CD4-positive, alpha-beta T cell treated with Interferon alpha-2 for 1 hour (primary cell): Measurements from ENCODE around the gene PTX3.
A peak's percentile ranks its signal among the peaks of the same experiment; 100 is the strongest.

Source experiments
- DNase-seq, 2 donors: peaks; one replicate each; pipeline ENCODE4 v3.0.0-alpha.2; 2020 to 2022

The PTX3 gene

DNA sequence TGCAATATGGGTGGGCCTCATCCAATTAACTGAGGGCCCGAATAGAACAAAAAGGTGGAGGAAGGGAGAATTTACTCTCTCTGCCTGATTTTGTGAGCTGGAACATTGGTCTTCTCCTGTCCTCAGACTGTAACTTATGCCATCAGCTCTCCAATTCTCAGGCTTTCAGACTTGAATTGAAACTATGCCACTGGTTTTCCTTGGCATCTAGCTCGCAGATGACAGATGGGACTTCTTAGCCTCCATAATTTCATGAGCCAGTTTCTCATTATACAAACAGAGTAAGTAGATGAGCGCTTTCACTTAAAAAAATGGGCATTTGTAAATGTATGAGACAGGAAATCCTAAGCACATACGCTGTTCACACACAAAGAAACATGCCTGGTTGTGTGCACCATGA is 8.7 kb upstream of the PTX3 start:
- no peak for DNase-seq

DNA sequence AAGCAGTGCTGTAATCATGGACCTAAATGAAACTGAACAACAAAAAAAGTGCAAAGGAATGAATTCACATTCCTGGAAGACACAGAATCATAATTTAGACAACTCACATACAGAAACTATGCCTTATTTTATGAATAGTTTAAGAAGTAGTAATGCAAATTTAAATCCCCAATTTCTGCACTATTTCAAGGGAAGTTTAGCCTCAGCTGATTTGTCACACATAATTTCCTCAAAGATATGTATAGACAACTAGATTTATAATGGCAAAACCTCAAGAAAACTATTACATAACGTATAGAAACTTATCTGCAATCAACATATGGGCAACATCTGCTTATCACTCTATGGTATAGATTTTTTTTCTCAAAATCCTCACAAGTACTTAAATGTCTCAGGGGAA is 7.8 kb upstream of the PTX3 start:
- no peak for DNase-seq

DNA sequence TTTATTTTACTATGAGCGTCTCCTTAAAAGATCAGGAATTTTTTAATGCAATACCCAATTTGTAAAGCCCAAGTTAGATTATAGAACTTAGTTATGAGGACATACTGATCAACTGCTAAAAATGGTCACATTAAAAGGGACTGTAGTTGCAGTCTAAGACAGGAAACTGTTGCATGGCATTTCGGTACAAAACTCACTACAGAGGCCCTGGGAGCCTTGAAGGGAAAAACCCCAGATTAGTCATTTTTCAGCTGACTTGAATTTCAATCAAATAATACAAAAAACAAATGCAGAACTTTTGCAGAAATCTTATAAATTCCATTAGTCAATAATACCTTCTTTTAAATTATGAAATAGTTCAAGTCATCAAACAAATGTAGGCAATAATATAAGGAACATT is 6.9 kb upstream of the PTX3 start:
- DNase-seq, result no peak

DNA sequence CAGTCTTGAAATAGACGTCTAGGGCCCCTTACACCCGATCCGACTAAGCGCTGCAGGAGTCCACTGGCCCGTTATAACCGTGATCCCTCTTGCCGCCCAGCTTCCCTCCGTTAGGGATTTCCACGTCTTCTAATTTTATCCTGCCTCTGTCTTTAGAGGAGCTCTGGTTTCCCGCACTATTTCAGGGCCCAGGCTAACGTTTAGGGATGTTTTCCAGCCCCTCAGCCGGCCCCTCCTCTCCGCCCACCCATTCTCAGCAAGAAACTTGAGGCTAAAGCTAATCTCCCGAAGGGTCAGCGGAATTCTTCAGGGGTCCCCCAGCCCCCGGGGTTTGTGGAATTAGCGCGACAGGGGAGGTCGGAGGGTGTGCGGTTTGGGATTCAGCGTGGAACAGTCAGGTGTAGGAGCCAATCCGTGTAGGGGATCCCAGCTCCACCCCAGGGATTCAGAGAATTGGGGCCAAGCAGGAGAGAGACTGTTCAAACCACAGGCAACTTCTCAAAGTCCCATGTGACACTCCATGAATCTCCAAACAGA is 1.6 kb downstream of the PTX3 start:
- DNase-seq, result no peak

DNA sequence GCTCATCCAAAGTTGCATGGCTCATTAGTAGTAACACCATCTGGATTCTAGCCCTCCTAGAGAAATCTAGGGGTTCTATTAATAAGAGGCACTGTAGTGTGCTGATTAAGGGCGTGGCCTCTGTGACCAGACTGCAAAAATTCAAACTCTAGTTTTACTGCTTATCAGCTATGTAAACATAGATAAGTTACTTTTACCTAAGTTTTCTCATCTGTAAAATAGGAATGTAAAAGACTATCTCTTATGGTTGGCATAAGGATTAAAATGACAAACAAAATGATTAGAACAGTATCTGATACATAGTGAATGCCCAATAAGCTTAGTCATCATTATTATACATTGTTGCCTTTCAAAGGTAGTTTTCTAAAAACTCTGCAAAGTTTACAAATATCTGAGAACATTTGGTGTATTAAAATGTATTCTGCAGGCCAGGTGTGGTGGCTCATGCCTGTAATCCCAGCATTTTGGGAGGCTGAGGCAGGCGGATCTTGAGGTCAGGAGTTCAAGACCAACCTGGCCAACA is 4.5 kb downstream of the PTX3 start:
- no peak for DNase-seq

DNA sequence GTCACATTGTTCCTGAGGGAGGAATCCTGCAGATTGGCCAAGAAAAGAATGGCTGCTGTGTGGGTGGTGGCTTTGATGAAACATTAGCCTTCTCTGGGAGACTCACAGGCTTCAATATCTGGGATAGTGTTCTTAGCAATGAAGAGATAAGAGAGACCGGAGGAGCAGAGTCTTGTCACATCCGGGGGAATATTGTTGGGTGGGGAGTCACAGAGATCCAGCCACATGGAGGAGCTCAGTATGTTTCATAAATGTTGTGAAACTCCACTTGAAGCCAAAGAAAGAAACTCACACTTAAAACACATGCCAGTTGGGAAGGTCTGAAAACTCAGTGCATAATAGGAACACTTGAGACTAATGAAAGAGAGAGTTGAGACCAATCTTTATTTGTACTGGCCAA is 6.1 kb downstream of the PTX3 start:
- no peak for DNase-seq

DNA sequence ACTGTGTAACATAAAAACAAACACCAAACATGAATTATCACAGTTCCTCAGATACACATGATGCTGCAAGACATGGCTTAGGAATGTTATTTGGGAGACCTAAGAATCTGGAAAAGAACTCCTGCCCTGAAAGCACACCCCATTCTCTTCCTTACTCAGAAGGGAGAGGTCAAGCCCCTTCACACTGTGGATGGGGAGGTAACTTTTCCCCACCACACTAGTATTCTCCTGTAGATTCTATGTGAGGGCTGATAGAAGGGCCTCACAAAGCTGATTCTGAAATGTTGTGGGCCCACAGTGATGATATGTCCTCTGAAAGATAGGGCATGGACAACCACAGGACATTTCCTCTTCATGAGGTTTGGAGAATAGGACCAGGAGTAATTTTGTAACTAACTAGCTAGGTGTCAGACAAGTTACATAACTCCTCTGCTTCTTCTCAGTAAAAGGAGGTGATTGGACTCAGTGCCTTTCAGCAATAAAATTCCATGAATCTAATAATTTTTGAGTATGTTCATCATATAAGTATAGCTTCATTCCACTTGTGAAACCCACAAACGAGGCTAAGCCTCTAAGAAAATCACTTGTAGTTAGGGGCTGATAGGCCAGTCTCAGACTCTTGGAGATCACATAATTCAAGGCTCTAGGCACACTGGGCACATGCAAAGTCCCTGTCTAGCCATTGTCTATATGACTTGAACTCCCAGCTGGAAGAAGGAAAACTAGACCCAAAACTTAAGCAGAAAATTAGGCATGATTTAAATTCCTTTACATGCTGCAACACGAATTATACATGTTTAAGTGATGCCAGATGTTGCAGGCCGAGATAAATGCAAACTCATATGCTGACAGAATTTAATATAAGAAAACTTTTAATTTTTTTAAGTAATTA is 7.5 kb downstream of the PTX3 start:
- no peak for DNase-seq

DNA sequence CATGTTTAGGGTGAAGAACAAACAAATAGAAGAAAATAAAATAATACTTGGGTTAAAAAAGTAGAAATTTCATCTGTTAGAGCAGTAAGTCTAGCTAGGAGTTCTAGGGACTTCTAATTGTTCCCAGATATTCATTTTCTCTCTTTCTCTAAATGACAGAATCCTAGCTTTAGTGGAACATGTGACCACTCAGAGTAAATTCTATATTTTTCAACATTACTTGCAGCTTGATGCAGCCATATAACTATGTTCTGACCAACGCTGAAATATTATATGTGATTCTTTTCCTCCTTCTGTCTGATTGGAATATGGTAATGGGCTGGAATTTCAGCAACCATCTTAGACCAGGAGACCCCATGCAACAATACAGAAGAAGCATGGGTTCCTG is 8.1 kb downstream of the PTX3 start:
- DNase-seq, result no peak

DNA sequence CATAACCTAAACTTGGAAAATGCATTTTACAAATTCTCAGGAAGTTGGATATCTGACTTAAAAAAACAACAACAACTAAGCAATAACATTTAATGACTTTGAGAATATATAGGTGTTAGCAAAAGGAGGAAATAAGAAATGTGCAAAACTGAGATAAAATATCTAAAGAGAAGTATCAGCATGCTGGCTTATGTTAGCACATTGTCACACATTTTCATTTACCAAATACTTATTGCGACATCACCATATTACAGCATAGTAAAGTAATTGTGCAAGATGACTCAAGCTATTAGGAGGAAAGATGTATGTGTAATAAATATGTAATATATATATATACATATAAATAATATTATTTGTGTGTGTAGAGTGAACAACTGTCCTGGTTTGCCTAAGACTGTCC is 9.2 kb downstream of the PTX3 start:
- no peak for DNase-seq

DNA sequence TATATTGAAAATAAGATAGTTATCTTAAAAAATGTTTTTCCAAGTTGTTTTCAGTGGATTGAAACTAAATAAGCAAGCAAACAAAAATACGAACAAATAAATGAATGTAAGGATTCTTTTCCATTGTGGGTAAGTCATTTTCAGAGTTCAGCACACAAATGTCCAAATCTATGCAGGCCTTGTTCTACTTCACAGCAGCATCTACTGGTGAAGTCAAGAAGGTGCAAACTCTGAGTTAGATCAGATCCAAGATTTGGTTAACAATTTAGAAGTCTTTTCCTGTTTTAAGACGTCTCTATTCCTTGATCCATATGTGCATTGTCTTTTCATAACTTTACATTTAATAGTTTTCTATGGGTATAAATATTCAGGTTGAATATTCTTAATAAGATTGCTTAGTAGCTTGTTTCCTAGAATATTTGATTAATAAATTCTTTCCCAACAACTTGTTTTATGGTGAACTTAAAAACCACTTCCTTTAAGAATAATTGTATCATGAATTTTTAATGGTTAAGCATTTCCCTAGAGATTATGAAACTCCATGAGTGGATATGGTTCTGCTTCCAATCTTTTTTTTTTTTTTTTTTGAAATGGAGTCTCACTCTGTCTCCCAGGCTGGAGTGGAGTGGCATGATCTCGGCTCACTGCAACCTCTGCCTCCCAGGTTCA is 10.5 kb downstream of the PTX3 start:
- no peak for DNase-seq

DNA sequence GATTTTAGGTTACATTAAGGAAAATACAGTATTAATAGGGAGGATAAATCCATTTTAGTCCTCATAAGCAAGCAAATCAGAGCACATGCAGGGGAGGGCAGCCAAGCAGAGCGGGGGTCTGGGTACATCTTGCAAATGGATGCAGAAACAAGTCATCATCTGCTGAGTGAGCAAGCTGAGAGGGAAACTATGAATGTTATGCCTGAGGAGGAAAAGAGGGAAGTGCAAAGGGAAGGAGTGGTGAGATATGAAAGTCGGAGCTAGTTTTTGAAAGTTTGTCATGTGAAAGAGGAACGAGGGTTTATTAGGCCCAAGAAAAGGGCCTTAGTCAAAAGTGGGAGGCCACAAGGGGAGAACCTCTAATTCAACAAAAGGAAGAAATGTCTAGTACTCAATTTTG is 15.4 kb downstream of the PTX3 start:
- DNase-seq, result no peak

DNA sequence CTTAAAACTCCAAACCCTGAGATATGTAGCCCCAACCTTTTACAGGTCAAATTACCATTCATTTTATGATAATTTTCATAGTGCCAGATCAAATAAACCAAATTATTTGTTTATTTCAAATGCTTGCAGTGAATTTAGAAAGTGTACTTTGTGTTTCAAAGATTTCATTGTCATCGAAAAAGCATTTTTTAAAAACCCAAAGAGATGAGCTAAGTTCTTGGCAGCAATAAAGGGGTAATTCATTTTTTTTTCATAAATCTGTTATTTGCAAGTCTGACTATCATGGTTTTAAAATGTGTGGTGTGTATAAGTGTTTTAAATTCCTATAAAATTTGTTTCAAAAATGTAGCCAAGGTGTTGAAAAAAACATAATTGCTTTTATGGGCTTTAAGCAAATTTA is 17.2 kb downstream of the PTX3 start:
- no peak for DNase-seq

DNA sequence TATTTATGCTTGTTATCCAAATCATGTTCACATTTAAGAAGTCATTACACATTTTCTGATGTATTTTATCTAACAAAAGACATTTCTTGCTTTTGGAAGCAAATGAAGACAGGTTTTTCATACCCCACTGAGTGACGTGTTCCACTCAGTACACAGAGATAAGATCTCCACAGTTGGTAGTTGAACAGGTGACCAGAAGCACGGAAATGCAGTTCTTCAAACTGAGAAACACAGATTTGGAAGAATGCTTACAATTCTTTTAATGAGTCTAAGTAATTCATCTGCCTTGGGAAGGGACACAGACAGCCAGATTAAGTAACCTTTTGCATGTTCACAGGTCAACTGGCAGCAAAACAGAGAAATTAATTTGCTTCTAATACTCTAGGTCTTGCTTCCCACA is 23.1 kb downstream of the PTX3 start:
- no peak for DNase-seq

DNA sequence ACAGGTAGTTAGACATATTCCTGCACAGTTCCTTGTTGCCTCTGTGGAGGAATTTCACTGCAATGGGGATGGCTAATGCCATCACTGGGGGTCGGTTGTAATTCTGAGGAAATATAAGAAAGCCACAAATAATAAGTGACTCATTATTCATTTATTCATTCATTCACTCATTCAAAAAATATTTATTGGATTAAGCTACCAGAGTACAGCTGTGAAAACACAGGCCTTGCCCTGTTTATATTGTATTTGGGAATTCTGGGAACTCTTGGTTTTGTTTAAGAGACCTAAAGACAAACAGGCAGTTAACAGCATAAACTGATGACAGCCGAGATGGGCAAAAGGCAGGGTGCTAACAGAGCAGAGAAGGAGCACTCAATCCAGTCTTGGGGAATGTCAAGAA is 23.6 kb downstream of the PTX3 start:
- DNase-seq, result no peak

DNA sequence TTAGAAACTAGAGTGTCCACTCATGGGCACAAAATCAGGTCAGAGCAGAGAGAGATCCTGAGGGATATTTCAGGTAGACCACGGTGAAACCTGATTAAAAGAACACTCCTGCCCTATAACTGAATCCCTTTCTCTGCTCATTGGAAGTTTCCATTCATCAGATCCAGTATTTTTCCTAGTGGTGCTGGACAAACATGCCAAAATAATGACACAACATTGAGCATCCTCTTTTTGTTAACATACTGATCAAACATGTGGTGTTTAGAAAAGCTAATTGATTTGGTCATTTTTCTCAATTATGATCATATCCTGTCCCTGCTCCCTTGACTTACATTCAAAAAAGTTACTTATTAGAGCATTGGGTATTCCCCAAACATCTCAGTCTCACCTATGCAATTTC is 27.2 kb downstream of the PTX3 start:
- no peak for DNase-seq

DNA sequence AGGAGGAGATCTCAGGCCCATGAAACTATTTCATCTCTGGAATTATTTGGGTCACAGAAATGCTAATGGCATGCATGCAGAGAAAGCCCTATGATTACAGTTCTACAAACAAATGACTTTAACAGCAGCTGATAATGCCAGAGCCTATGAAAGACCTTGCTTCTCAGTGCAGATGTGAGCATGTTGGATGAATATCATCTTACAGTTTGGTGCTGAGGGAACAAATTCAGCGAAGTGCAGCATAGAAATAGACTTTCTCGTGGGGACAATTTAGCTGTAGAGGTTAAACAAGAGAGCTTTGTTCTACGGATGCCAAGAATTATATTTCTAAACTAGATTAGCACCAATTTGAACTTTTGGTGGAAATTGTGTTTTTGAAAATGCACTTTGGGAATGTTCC is 27.7 kb downstream of the PTX3 start:
- DNase-seq, result no peak

DNA sequence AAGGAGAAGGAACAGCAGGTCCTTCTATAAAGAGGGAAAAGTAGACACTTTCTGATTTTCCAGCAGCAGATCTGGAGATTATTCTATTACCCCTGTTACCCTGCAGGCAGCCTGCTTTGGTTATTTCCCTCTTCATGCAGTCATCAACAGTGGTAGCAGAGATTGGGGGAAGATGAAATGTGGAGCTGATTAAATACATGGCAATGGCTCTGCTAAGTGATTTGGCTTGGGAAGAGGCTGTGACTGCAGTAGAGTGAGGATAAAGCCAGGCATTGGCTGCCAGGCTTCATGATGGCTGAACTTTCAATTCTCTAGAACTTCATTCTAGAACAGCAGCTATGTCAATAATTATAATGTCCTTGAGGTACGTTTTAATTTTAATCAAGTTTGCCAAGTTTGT is 29.1 kb downstream of the PTX3 start:
- no peak for DNase-seq

DNA sequence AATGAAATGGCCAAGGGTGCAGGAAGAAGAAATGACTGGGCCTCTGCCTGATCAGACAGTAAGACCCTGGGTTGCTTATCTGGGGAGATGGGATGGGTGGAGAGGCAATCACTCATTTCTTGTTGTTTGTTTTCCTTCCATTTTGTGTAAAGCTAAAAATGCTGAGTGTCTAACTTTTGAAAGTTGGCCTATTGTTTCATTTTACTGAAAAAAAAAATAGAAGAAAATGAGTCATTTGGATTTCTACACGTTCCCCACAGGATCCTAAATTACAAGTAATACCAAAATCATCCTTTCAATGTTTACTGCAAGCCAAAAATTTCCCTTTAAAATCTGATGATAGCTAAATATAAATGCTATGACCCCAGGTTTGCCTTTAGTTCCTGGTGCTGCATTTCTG is 30.6 kb downstream of the PTX3 start:
- DNase-seq, result no peak

DNA sequence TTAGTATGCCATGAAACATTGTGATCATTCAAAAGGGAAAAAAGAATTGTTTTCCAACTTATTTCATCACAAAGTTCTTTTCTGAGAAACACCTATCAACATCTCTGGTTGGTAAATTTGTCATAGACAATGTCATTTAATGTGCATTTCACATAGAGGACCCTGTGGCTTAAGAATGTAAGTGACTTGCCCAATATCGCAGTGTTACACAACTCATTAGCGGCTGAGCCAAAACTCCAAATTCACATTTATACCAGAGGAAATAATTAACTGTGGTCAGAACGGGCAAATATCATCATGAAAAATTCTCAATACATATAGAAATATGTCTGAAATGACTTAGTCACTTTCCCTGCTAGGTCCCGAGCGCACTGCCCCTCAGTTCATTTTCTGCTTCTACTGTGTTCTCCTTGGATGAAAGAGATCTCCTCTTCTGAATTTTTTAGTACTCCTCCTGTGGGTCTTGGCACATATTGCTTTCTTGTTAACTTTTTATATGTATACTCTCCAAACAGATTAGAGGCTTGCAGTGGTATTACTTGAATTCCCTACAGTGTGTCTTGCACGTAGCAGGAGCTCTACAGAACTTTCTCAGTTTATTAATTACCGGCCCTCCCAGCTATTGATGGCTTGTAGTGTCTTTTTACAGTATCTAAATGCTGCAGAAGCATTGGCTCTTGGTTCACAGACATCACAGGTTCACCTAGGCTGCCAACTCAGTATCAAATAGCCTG is 33.1 kb downstream of the PTX3 start:
- DNase-seq, result peak in 1 of 2 donors; percentile 9

DNA sequence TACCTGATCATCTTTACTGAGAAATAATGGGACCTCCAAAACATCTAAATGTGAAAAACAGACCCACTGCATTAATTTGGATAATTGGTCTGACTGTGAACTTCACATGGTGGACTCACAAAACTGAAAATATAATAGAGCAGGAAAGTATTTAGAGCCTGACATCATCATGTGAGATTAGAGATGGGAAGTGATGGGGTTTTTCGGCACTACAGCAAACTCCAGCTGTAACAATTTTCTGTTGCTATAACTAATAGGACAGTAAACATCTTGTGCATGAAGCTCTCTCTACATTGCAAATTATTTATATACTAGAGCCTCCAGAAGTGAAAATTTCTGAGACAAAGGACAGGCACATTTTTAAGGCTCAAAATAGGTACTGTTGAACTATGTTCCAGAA is 34.4 kb downstream of the PTX3 start:
- no peak for DNase-seq

DNA sequence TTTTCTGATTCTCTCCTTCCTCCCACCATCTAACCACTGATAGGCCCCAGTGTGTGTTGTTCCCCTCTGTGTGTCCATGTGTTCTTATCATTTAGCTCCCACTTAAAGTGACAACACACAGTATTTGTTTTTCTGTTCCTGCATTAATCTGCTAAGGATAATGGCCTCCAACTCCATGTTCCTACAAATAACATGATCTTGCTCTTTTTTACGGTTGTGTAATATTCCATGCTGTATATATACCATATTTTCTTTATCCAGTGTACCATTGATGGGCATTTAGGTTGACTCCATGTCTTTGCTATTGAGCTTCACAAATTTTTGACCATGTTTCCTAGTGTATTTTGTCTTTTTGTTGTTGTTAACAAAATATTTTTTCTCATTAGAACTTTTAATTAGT is 36.0 kb downstream of the PTX3 start:
- no peak for DNase-seq

DNA sequence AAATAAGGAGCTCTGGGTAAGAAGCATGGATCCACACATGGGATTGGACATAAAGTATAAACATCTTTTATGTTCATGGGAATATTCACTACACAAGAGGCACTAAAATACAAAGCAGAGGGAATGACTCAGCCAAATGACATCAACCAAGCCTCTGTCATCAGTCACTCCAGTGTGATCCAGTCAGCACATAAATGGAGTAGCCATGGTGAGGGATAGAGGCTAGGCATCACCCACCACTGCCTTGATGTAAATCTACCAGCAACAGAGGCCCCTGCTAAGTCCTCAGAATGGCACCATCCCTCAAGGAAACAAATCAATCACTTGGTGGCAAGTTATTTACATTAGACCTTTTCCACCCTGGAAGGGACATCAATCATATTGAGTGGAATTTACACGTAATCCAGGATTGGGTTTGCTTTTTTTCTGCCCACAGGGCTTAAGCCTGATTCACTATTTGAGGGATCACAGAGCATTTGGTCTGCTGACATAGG is 39.3 kb downstream of the PTX3 start:
- no peak for DNase-seq

DNA sequence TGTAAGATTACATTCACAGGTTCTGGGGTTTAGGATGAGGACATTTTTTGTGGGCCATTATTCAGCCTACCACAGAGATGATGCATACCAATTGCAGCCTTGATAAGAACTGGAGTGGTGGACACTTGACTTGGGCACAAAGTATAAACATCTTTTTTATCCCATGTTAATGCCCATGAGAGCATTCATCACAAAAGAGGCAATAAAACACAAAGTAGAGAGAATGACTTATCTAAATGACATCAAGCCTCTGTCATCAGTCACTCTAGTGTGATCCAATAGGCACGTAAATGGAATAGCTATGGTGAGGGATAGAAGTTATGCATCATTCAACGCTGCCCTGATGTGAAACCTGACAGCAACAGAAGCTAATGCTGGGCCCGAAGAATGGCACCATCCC is 40.8 kb downstream of the PTX3 start:
- no peak for DNase-seq
